Large intestine (tissue), 3 donors: Measurements from ENCODE around the gene GRIK3. TPM values are rescaled to one million over a fixed set of nuclear protein-coding genes. Genes with fewer than 3 reads are reported as not detected.

ENCODE experiments used
- DNase-seq, 2 donors: peaks; one replicate each; pipeline versions ENCODE4 v3.0.0 to v3.0.0-alpha.2; 2013
- H3K27ac ChIP-seq: one replicate; pipeline ENCODE4 v1.5.1; 2013; ENCODE audit warnings: low read length
- H3K27me3 ChIP-seq: 2 replicates; pipeline ENCODE4 v1.6.1; 2013; ENCODE audit warnings: low read length; ENCODE audit not compliant: control insufficient read depth, insufficient read depth
- H3K36me3 ChIP-seq: 2 replicates; pipeline ENCODE4 v1.6.1; 2013; ENCODE audit warnings: low read length; ENCODE audit not compliant: control insufficient read depth, insufficient read depth
- H3K4me1 ChIP-seq: one replicate; pipeline ENCODE4 v1.6.1; 2013; ENCODE audit warnings: low read length; ENCODE audit not compliant: control insufficient read depth, insufficient read depth
- H3K4me3 ChIP-seq: one replicate; pipeline ENCODE4 v1.5.1; 2013; ENCODE audit warnings: low read length
- H3K9me3 ChIP-seq: one replicate; pipeline ENCODE4 v1.6.1; 2013; ENCODE audit warnings: mild to moderate bottlenecking, low read depth, low read length, moderate library complexity; ENCODE audit not compliant: control insufficient read depth
- WGBS: methylation state at CpG from one replicate; pipeline ENCODE4 v1.1.5; 2013; ENCODE audit warnings: low lambda C conversion rate; ENCODE audit not compliant: insufficient coverage; 5-methylcytosine and 5-hydroxymethylcytosine counted together
- polyA plus RNA-seq: library from polyadenylated mRNA; unstranded; fragments of 120-200 nt; gene quantifications from one replicate; pipeline ENCODE4 v1.2.1, GENCODE V29; 2013

GRIK3 gene
- polyA plus RNA-seq, 1 donor, result 4.5 TPM

GRCh38 chr1:36821386-36821785 lies 212.9 kb downstream of the GRIK3 start:
- Histone ChIP-seq H3K9me3 (no peaks in the 10 kb centered on the region), H3K4me1 (no peaks in the 10 kb centered on the region), H3K36me3 (no peaks in the 10 kb centered on the region), H3K4me3 (no peak overlapping the region), H3K27ac (no peak overlapping the region), H3K27me3 (no peaks in the 10 kb centered on the region)
- WGBS, result no CpG with 5 or more reads among the region's 7 CpGs
- no peak for DNase-seq

GRCh38 chr1:36818771-36819170 lies 215.5 kb downstream of the GRIK3 start:
- Histone ChIP-seq H3K27me3 (no peaks in the 10 kb centered on the region), H3K36me3 (no peaks in the 10 kb centered on the region), H3K4me3 (no peak overlapping the region), H3K4me1 (no peaks in the 10 kb centered on the region), H3K9me3 (no peaks in the 10 kb centered on the region), H3K27ac (no peak overlapping the region)
- no peak for DNase-seq
- no CpG with 5 or more reads among the region's 2 CpGs for WGBS

- no CpG with 5 or more reads among the region's 2 CpGs for WGBS
- H3K4me3 ChIP-seq, result no peak overlapping the region
- H3K36me3 ChIP-seq, result no peaks in the 10 kb centered on the region
These were observed 218.0 kb downstream of the GRIK3 start for GRCh38 chr1:36816348-36816747.

GRCh38 chr1:36814774-36815173 lies 219.5 kb downstream of the GRIK3 start:
- Histone ChIP-seq H3K27me3 (peaks cover 2% of the 10 kb centered on the region), H3K27ac (no peak overlapping the region), H3K4me1 (no peaks in the 10 kb centered on the region), H3K36me3 (no peaks in the 10 kb centered on the region), H3K9me3 (no peaks in the 10 kb centered on the region), H3K4me3 (no peak overlapping the region)
- no CpG with 5 or more reads among the region's 4 CpGs for WGBS
- no peak for DNase-seq

More at GRCh38 chr1:36816348-36816747, 218.0 kb downstream of the GRIK3 start:
- Histone ChIP-seq H3K9me3 (no peaks in the 10 kb centered on the region), H3K27ac (no peak overlapping the region), H3K27me3 (peaks cover 2% of the 10 kb centered on the region), H3K4me1 (no peaks in the 10 kb centered on the region)
- no peak for DNase-seq

GRCh38 chr1:36814083-36814482 lies 220.2 kb downstream of the GRIK3 start:
- no peak overlapping the region for H3K4me3 ChIP-seq
- whole genome bisulfite sequencing, result no CpG with 5 or more reads among the region's 7 CpGs
- no peaks in the 10 kb centered on the region for H3K9me3 ChIP-seq
- H3K27ac ChIP-seq, result no peak overlapping the region
- peaks cover 2% of the 10 kb centered on the region for H3K27me3 ChIP-seq
- no peaks in the 10 kb centered on the region for H3K4me1 ChIP-seq
- no peaks in the 10 kb centered on the region for H3K36me3 ChIP-seq
- no peak for DNase-seq

- Histone ChIP-seq H3K36me3 (no peaks in the 10 kb centered on the region), H3K4me3 (no peak overlapping the region), H3K4me1 (no peaks in the 10 kb centered on the region), H3K27ac (no peak overlapping the region), H3K9me3 (no peaks in the 10 kb centered on the region), H3K27me3 (no peaks in the 10 kb centered on the region)
- WGBS, result no CpG with 5 or more reads among the region's 4 CpGs
- no peak for DNase-seq
These were observed 227.1 kb downstream of the GRIK3 start for GRCh38 chr1:36807262-36807661.

GRCh38 chr1:36805979-36806640 lies 228.2 kb downstream of the GRIK3 start:
- H3K4me1 ChIP-seq, result no peaks in the 10 kb centered on the region
- no peak overlapping the region for H3K27ac ChIP-seq
- no peaks in the 10 kb centered on the region for H3K27me3 ChIP-seq
- no peak for DNase-seq
- H3K36me3 ChIP-seq, result no peaks in the 10 kb centered on the region
- no peak overlapping the region for H3K4me3 ChIP-seq
- no CpG with 5 or more reads among the region's 29 CpGs for WGBS
- no peaks in the 10 kb centered on the region for H3K9me3 ChIP-seq

GRCh38 chr1:36804669-36805314 lies 229.5 kb downstream of the GRIK3 start:
- Histone ChIP-seq H3K9me3 (no peaks in the 10 kb centered on the region), H3K27me3 (no peaks in the 10 kb centered on the region), H3K27ac (no peak overlapping the region), H3K4me1 (no peaks in the 10 kb centered on the region), H3K4me3 (no peak overlapping the region), H3K36me3 (no peaks in the 10 kb centered on the region)
- WGBS, result no CpG with 5 or more reads among the region's 17 CpGs
- DNase-seq, result no peak

- no peak for DNase-seq
- Histone ChIP-seq H3K4me1 (no peaks in the 10 kb centered on the region), H3K27ac (no peak overlapping the region), H3K36me3 (no peaks in the 10 kb centered on the region), H3K27me3 (no peaks in the 10 kb centered on the region), H3K4me3 (no peak overlapping the region), H3K9me3 (no peaks in the 10 kb centered on the region)
- 80% methylated on average over 1 of the region's 9 CpGs for WGBS
These were observed 230.3 kb downstream of the GRIK3 start for GRCh38 chr1:36803868-36804570.

- WGBS, result no CpG with 5 or more reads among the region's 8 CpGs
- no peak overlapping the region for H3K27ac ChIP-seq
- no peaks in the 10 kb centered on the region for H3K36me3 ChIP-seq
- H3K9me3 ChIP-seq, result no peaks in the 10 kb centered on the region
- H3K4me3 ChIP-seq, result no peak overlapping the region
- no peaks in the 10 kb centered on the region for H3K4me1 ChIP-seq
- no peak for DNase-seq
- H3K27me3 ChIP-seq, result no peaks in the 10 kb centered on the region
These were observed 232.3 kb downstream of the GRIK3 start for GRCh38 chr1:36802018-36802417.
